GM19035 (cell line): ENCODE measurements around the gene KIF27.
"Not testable (repeated sequence)": the region's sequence is repeated elsewhere in the genome, so short reads cannot be mapped to it uniquely, and the experiment has no call there.

Source experiments
- ATAC-seq: cut with Tn5 transposase; IDR thresholded peaks from one replicate; pipeline ENCODE4 v1.9.1; 2021; ENCODE audit not compliant: unreplicated experiment

Gene KIF27

GRCh38 chr9:83934569-83935275 is 13.5 kb upstream of the KIF27 start:
- ATAC-seq = no peak

- ATAC-seq = no peak
Measured at GRCh38 chr9:83933790-83934189, 12.6 kb upstream of the KIF27 start.

GRCh38 chr9:83932851-83933250 is 11.6 kb upstream of the KIF27 start:
- ATAC-seq = no peak

DNA sequence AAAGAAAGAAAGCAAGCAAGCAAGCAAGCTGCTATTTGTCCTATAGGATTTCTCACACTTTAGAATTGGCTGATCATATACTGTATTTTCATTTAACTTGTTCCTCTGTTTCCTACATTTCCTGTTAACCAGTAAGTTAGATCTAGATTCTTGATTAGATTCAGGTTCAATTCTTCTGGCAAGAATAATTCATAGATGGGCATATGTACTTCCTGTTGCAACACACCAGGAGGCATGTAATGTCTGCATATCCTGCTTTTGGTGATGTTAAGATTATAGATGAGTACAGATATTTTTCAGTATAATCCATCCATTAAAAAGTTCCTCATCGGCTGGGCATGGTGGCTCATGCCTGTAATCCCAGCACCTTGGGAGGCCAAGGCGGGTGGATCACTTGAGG is 10.8 kb upstream of the KIF27 start:
- no peak for ATAC-seq

- ATAC-seq = no peak
Measured at GRCh38 chr9:83930881-83931280, 9.6 kb upstream of the KIF27 start.

- no peak for ATAC-seq
Measured at GRCh38 chr9:83927591-83927990, 6.4 kb upstream of the KIF27 start.

DNA sequence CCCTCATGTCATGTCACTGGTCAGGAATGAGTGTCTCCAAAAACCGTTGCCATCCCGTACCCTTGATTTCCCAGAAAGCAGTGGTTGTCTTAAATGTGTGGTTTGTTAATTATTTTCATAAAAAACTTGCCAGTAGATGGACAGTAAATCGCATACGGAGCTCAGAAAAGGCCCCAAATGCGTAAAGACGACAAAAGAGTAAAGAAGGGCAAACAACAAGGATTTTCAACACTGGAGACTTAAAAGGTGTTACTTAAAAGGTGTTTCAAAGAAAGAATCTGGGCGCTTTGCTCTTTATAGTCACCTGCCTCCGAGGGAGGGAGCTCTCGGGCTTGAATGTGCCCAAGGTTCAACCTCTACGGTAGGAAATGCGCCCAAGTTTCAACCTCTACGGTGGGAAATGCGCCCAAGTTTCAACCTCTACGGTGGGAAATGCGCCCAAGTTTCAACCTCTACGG is 734 bp downstream of the KIF27 start:
- ATAC-seq = peak; percentile 36

GRCh38 chr9:83919111-83919510 is 2.1 kb downstream of the KIF27 start:
- ATAC-seq = no peak

- ATAC-seq = not testable (repeated sequence)
Measured at GRCh38 chr9:83912194-83912593, 9.0 kb downstream of the KIF27 start.

DNA sequence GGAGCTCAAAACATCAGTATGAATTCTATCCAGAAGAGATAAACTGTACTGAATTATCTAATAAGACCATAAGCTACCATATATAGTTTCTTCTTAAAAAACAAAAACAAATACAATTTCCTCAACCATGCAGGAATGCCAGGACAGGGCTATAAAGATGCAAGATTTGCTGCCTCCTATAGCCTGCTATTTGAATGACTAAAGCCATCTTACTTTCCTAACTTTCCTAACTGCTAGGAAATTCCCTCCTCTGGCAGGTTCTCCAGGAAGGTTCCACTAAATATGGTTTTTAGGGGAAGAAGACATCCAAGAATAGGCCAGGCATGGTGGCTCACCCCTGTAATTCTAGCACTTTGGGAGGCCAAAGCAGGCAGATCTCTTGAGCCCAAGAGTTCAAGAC is 15.1 kb downstream of the KIF27 start:
- ATAC-seq = no peak

GRCh38 chr9:83900615-83901014 is 20.6 kb downstream of the KIF27 start:
- not testable (repeated sequence) for ATAC-seq

DNA sequence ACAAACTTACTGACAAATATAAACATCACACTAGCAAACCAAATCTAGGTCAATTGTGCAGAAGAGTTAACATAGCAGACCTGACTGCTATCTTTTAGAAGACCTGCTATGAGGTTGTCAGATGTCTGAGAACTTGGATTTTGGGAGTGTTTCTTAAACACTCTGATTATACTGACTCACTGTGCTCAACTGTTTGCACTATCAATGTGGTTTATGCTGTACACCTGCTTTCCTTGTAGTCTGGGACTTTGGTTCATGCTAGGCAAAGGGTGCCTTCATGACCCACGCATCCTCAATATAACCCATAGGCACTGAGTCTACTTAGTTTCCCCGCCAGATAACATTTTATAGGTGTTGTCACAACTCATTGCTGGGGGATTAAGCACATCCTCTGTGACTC is 26.9 kb downstream of the KIF27 start:
- not testable (repeated sequence) for ATAC-seq

DNA sequence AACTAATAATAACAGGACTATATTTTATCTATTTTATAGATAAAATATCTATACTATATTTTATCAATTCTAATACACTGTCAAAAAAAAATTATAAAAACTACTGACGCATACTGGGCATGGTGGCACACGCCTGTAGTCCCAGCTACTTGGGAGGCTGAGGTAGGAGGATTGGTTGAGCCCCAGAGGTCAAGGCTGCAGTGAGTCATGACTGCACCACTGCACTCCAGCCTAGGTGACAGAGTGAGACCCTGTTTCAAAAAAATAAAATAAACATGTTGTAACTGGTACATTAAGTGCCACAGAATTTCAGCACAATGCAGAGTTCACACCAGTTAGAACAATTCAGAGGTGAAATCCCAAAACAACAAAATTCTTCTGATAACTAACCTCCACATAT is 34.7 kb downstream of the KIF27 start:
- ATAC-seq = not testable (repeated sequence)

- ATAC-seq = not testable (repeated sequence)
Measured at GRCh38 chr9:83885559-83886240, 35.5 kb downstream of the KIF27 start.

- not testable (repeated sequence) for ATAC-seq
Measured at GRCh38 chr9:83881687-83882408, 39.4 kb downstream of the KIF27 start.

DNA sequence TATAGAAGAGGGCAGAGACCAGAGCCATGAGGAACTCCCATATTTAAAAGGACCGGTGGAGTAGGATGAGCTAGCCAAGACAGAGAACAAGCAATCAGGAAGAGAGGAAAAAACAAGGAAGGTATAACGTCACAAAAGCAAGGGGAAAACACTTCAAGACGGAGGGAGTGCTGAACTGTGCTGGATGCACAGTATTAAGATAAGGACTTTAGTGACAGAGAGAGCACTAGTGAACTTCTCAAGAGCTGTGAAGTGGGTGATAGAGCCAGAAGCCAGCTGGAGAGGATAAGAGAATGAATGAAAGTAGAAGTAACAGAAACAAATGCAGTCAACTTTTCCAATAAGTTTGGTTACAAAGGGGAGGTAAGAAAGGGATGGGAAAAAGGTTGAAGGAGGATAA is 45.7 kb downstream of the KIF27 start:
- not testable (repeated sequence) for ATAC-seq

DNA sequence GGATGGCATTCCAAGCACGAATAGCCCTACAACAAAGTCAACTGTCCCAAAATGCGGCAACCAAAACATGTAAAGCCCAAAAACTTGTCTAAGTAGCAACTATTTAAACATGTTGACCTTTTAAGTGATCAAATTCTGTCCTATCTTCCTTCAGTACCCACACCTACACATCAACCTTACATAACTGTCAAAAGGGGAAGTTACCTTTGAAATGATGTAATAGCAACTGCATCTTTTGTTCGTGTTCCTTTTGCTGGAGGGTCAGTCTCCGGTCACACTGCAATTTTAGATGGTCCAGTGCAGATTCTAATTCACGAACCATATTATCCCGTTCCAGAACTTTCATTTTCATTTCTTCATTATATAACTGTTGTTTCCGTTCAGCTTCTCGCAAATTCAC is 71.3 kb downstream of the KIF27 start:
- ATAC-seq = not testable (repeated sequence)

- not testable (repeated sequence) for ATAC-seq
Measured at GRCh38 chr9:83837070-83837643, 84.1 kb downstream of the KIF27 start.

DNA sequence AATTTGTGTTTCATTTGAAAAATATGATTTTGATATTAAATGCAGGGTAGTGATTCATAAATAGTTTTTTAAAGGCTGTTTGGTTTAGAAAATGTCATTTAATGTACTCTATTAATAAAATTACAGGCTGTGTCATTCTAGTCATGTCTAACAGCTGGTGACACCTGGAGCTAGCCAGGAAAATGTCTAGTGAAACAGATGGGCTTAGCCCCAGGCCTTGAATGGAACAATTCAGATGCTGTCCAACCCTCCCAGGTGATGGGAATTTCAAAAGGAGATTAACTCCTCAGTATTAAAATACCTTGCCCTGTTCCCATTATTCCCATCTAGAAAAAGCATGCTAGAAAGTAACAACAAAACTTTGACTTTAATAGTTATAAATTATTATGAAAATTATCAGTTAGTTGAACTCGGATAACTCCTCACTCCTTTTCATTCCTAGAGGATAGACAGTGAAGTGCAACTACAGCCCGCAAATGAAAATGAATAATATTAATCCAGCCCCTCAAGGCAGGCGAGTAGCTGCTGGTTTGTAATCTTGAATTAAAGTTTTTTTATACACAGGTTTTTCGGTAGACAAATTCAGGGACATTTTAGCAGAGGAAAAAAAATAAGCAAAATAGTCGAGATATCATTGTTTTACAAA is 90.7 kb downstream of the KIF27 start:
- ATAC-seq = not testable (repeated sequence)

DNA sequence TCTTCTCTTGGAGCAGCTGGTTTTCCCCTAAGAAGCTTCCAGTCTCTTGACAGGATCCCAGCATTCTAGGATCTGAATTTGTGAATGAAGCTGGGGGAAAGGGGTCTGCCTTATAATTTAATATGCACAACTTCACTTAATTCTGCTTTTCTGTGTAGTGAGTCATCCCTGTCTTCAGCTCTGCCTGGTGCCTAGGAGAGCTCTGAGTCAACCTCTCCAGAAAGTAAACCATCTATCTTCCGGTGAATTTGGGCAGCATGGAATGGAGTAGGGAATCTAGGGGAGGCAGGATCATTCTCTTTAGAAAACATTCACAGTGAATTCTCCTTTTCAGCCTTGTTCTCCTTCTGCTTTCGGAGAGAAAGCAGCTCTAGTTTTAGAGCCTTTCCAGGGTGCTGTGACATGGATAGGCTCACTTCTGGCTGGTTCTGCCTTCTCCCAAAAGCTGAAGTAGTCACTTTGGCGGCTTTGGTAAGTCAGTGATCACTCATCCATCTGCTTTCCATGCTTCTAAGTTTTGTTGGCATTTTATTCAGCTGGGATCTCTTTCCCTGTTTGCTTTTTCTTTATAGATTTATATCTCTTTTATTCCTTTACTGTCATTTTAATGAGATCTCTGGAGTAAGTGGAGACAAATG is 96.1 kb downstream of the KIF27 start:
- not testable (repeated sequence) for ATAC-seq
